WTC11 (cell line): ENCODE measurements around the gene SYNPO. TPM values are rescaled to one million over a fixed set of nuclear protein-coding genes. Genes with fewer than 3 reads are reported as not detected.

ENCODE experiments used
- ATAC-seq: fragments of 200-7000 bp; cut with Tn5 transposase; 2 replicates; pipeline ENCODE4 v1.10.0; 2021; ENCODE audit warnings: mild to moderate bottlenecking, moderate library complexity
- CTCF ChIA-PET: fragments of 300-600 bp; sonication (Branson Sonifier 250); formaldehyde crosslinking; loops from one replicate; lab custom pipeline; 2021; ENCODE audit warnings: antibody characterized with exemption; lab: Charles Lee
- POLR2A ChIA-PET: fragments of 350-600 bp; sonication (Branson Sonifier 250); formaldehyde crosslinking; loops from one replicate; lab custom pipeline; 2021; ENCODE audit warnings: antibody characterized with exemption; lab: Charles Lee
- DNase-seq: peaks from one replicate; pipeline ENCODE4 v3.0.0; 2021; ENCODE audit warnings: low spot score
- H3K27ac Mint-ChIP-seq: 2 replicates; pipeline ENCODE4 v1.8.0; 2021; ENCODE audit warnings: mixed read lengths
- H3K27me3 Mint-ChIP-seq: 2 replicates; pipeline ENCODE4 v1.8.0; 2021; ENCODE audit warnings: low read depth, mild to moderate bottlenecking, moderate library complexity, mixed read lengths
- H3K36me3 Mint-ChIP-seq: 2 replicates; pipeline ENCODE4 v1.8.0; 2021; ENCODE audit warnings: mixed read lengths
- H3K4me1 Mint-ChIP-seq: 2 replicates; pipeline ENCODE4 v1.8.0; 2022; ENCODE audit warnings: mixed read lengths
- H3K4me3 Mint-ChIP-seq: 2 replicates; pipeline ENCODE4 v1.8.0; 2021; ENCODE audit warnings: mild to moderate bottlenecking, moderate library complexity, mixed read lengths
- H3K9me3 Mint-ChIP-seq: 2 replicates; pipeline ENCODE4 v1.8.0; 2021; ENCODE audit warnings: mixed read lengths
- ATF1 ChIP-seq: sonication (generic); formaldehyde crosslinking; IDR thresholded peaks from 2 replicates; pipeline ENCODE4 v1.8.1; 2023; ENCODE audit warnings: mild to moderate bottlenecking, moderate library complexity, missing genetic modification reagents
- CBFB ChIP-seq: sonication (generic); formaldehyde crosslinking; IDR thresholded peaks from 2 replicates; pipeline ENCODE4 v1.8.1; 2022; ENCODE audit warnings: mild to moderate bottlenecking, low read depth, missing genetic modification reagents
- CREM ChIP-seq: sonication (generic); formaldehyde crosslinking; IDR thresholded peaks from 2 replicates; pipeline ENCODE4 v1.8.1; 2022; ENCODE audit warnings: mild to moderate bottlenecking, missing genetic modification reagents, moderate library complexity
- ELF4 ChIP-seq: sonication (generic); formaldehyde crosslinking; IDR thresholded peaks from 2 replicates; pipeline ENCODE4 v1.8.1; 2022; ENCODE audit warnings: low read depth, mild to moderate bottlenecking, moderate library complexity, missing genetic modification reagents
- ESRRA ChIP-seq: sonication (generic); formaldehyde crosslinking; IDR thresholded peaks from 2 replicates; pipeline ENCODE4 v1.8.1; 2022; ENCODE audit warnings: mild to moderate bottlenecking, missing genetic modification reagents, borderline replicate concordance
- FOXK1 ChIP-seq: sonication (generic); formaldehyde crosslinking; IDR thresholded peaks from 2 replicates; pipeline ENCODE4 v1.8.0; 2022; ENCODE audit warnings: mild to moderate bottlenecking, moderate library complexity, missing genetic modification reagents
- GTF2I ChIP-seq: fragments of 250-450 bp; sonication (Bioruptor Pico); conservative IDR thresholded peaks from 2 replicates; pipeline ENCODE4 v1.4.0; 2021; ENCODE audit warnings: mild to moderate bottlenecking
- MXD4 ChIP-seq: fragments of 250-450 bp; sonication (Bioruptor Pico); IDR thresholded peaks from 2 replicates; pipeline ENCODE4 v1.8.0; 2021; ENCODE audit warnings: mild to moderate bottlenecking, moderate library complexity, borderline replicate concordance
- NFE2L1 ChIP-seq: sonication (generic); formaldehyde crosslinking; IDR thresholded peaks from 2 replicates; pipeline ENCODE4 v1.8.1; 2023; ENCODE audit warnings: missing genetic modification reagents
- PRRX2 ChIP-seq: fragments of 250-450 bp; sonication (Bioruptor Pico); IDR thresholded peaks from 2 replicates; pipeline ENCODE4 v1.8.0; 2021; ENCODE audit warnings: mild to moderate bottlenecking
- RORB ChIP-seq: fragments of 250-450 bp; sonication (Bioruptor Pico); IDR thresholded peaks from 2 replicates; pipeline ENCODE4 v1.9.0; 2021; ENCODE audit warnings: mild to moderate bottlenecking
- SMAD3 ChIP-seq: sonication (generic); formaldehyde crosslinking; IDR thresholded peaks from 2 replicates; pipeline ENCODE4 v1.8.0; 2022; ENCODE audit warnings: missing genetic modification reagents, mild to moderate bottlenecking, borderline replicate concordance
- SOX15 ChIP-seq: fragments of 250-450 bp; sonication (Bioruptor Pico); IDR thresholded peaks from 2 replicates; pipeline ENCODE4 v1.9.0; 2021; ENCODE audit warnings: mild to moderate bottlenecking
- ZNF121 ChIP-seq: sonication (generic); formaldehyde crosslinking; IDR thresholded peaks from 2 replicates; pipeline ENCODE4 v1.8.0; 2023; ENCODE audit warnings: missing genetic modification reagents
- ZNF138 ChIP-seq: sonication (generic); formaldehyde crosslinking; conservative IDR thresholded peaks from 2 replicates; pipeline ENCODE4 v1.8.1; 2022; ENCODE audit warnings: mild to moderate bottlenecking, moderate library complexity, missing genetic modification reagents
- ZNF219 ChIP-seq: sonication (generic); formaldehyde crosslinking; IDR thresholded peaks from 2 replicates; pipeline ENCODE4 v1.8.0; 2023; ENCODE audit warnings: missing genetic modification reagents, mild to moderate bottlenecking, borderline replicate concordance
- ZNF263 ChIP-seq: sonication (generic); formaldehyde crosslinking; IDR thresholded peaks from 2 replicates; pipeline ENCODE4 v1.8.1; 2022; ENCODE audit warnings: low read depth, mild to moderate bottlenecking, moderate library complexity, missing genetic modification reagents
- ZNF671 ChIP-seq: fragments of 250-450 bp; sonication (Bioruptor Pico); IDR thresholded peaks from 2 replicates; pipeline ENCODE4 v1.8.0; 2021; ENCODE audit warnings: mild to moderate bottlenecking
- total RNA-seq: library from RNA; stranded (reverse); gene quantifications from 3 replicates; pipeline ENCODE4 v1.2.3, GENCODE V29; 2021
- TF ChIP-seq, protein P1 (sequence below): sonication (generic); formaldehyde crosslinking; IDR thresholded peaks from 2 replicates; pipeline ENCODE4 v1.8.1; 2022; ENCODE audit warnings: missing genetic modification reagents, borderline replicate concordance
- TF ChIP-seq, protein P2 (sequence below): fragments of 250-450 bp; sonication (Bioruptor Pico); IDR thresholded peaks from 2 replicates; pipeline ENCODE4 v2.1.2; 2022; ENCODE audit warnings: mild to moderate bottlenecking, moderate library complexity
- TF ChIP-seq, protein P3 (sequence below): sonication (generic); formaldehyde crosslinking; conservative IDR thresholded peaks from 2 replicates; pipeline ENCODE4 v1.8.1; 2022; ENCODE audit warnings: mild to moderate bottlenecking, missing genetic modification reagents
- TF ChIP-seq, protein P4 (sequence below): fragments of 250-450 bp; sonication (Bioruptor Pico); conservative IDR thresholded peaks from 2 replicates; pipeline ENCODE4 v1.9.0; 2021; ENCODE audit warnings: mild to moderate bottlenecking
- TF ChIP-seq, protein P5 (sequence below): fragments of 250-450 bp; sonication (Bioruptor Pico); IDR thresholded peaks from 2 replicates; pipeline ENCODE4 v1.9.0; 2021; ENCODE audit warnings: moderate library complexity, mild to moderate bottlenecking, inconsistent platforms, borderline replicate concordance

SYNPO gene
- total RNA-seq, 1 experiment from 2014 or later = 2.1 TPM

DNA sequence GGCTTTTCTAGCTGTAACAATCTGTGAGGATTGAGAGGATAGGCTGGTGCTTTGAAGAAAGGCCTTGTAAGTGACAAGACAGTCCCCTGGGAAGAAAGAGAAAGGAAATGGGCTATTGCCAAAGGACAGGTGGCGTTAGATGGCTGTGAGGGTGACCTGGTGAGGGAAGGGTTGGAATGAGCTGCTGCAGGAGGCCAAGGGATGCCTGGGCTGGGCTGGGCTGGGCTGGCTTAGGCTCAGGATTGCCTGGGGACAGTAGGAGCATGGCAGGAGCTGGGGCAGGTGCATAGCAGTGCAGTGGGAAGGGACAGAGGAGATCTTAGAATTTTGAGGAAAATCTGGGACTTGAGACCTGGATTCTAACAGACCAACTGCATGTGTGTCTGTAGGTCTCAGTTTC, 10.9 kb downstream of the SYNPO start (continued):
- TF ChIP-seq, protein P1, sequence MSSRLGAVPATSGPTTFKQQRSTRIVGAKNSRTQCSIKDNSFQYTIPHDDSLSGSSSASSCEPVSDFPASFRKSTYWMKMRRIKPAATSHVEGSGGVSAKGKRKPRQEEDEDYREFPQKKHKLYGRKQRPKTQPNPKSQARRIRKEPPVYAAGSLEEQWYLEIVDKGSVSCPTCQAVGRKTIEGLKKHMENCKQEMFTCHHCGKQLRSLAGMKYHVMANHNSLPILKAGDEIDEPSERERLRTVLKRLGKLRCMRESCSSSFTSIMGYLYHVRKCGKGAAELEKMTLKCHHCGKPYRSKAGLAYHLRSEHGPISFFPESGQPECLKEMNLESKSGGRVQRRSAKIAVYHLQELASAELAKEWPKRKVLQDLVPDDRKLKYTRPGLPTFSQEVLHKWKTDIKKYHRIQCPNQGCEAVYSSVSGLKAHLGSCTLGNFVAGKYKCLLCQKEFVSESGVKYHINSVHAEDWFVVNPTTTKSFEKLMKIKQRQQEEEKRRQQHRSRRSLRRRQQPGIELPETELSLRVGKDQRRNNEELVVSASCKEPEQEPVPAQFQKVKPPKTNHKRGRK (CRISPR knock-in tag) = no peak
- TF ChIP-seq ZNF263 (CRISPR knock-in tag) = no peak

DNA sequence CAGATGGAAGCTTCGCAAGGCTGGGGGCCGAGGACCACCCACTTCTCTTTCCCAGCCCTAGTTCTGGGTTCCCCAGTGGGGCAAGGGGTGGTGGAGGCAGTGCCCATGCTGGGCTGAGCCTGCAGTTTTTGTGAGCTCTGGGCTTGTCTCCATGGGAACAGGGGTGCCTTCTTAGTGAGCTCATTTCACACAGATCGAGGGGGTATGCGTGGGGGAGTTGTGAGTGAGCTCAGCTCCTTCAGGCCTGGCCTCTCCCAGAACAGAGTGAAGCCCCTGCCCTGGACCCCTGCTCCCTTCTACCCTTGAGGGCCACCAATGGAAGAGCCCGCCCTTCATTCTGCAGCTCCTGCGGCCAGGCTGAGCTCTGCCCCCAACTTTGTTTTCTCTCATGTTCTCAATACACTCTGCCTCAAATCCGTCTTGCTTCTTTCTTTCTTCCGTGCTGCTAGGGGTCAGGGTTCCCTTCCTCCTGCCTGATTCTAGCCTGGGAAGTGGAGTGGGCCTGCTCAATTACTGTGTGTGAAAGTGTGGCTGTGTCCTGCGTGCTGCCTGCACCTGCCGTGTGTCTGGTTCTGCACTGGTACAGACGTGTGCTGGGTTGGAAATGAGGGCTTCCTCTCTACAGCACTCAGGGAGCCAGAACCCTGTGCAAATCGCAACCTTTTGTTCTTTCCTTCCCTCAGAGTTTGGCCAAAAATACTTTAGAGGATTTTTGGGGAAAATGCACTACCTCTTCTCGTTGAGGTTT, 11.6 kb downstream of the SYNPO start:
- TF ChIP-seq FOXK1 (CRISPR knock-in tag) = no peak
- no peak for TF ChIP-seq SMAD3
- TF ChIP-seq, protein P2, sequence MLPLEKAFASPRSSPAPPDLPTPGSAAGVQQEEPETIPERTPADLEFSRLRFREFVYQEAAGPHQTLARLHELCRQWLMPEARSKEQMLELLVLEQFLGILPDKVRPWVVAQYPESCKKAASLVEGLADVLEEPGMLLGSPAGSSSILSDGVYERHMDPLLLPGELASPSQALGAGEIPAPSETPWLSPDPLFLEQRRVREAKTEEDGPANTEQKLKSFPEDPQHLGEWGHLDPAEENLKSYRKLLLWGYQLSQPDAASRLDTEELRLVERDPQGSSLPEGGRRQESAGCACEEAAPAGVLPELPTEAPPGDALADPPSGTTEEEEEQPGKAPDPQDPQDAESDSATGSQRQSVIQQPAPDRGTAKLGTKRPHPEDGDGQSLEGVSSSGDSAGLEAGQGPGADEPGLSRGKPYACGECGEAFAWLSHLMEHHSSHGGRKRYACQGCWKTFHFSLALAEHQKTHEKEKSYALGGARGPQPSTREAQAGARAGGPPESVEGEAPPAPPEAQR (CRISPR knock-in tag) = no peak
- TF ChIP-seq NFE2L1 (CRISPR knock-in tag) = no peak
- TF ChIP-seq, protein P3, sequence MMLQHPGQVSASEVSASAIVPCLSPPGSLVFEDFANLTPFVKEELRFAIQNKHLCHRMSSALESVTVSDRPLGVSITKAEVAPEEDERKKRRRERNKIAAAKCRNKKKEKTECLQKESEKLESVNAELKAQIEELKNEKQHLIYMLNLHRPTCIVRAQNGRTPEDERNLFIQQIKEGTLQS (CRISPR knock-in tag) = no peak
- TF ChIP-seq MXD4 (CRISPR knock-in tag) = no peak
- no peak for TF ChIP-seq GTF2I
- TF ChIP-seq, protein P4, sequence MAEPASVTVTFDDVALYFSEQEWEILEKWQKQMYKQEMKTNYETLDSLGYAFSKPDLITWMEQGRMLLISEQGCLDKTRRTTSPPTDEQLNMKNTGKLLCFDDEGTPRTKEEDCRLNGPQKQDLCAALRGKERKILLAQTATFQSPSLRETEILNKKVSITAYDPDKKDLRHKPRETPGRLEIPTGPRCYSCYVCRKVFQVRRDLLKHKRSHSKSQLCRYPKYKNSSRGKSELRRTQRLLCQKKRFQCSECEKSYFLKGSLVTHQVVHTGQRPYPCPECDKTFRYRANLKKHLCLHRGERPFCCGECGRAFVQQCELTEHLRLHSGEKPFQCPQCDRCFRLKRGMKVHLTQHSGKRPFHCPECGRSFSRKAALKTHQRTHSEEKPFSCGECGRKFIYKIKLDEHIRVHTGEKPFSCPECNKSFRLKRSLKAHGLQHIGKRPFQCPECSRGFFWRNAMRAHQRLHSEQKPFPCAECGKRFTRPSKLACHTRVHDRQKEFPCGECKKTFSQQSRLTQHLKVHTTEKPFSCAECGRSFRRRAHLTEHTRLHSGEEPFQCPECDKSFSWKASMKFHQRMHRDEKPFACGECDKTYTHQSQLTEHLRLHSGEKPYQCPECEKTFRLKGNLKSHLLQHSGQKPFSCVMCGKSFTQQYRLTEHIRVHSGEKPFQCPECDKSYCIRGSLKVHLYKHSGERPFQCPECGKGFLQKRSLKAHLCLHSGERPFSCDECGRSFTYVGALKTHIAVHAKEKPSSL (CRISPR knock-in tag) = no peak
- Mint-ChIP-seq H3K27ac (no peak overlapping the region), H3K9me3 (no peaks in the 10 kb centered on the region), H3K4me3 (no peak overlapping the region), H3K4me1 (peaks cover 21% of the 10 kb centered on the region), H3K36me3 (no peaks in the 10 kb centered on the region), H3K27me3 (peaks cover under 1% of the 10 kb centered on the region)
- CTCF ChIA-PET = interaction anchor here (0.6 to 3.1 kb wide), 12 partner anchors 14 to 553 kb away, joined by 3 to 14 read pairs (median 4); partner anchors contain the start of genes RBM22 and RPS14
- DNase-seq = no peak
- no peak for ATAC-seq
- POLR2A ChIA-PET = interaction anchor here (0.8 kb wide), 1 partner anchor 49 kb away, joined by 4 read pairs; the partner anchor contains the start of gene RBM22

DNA sequence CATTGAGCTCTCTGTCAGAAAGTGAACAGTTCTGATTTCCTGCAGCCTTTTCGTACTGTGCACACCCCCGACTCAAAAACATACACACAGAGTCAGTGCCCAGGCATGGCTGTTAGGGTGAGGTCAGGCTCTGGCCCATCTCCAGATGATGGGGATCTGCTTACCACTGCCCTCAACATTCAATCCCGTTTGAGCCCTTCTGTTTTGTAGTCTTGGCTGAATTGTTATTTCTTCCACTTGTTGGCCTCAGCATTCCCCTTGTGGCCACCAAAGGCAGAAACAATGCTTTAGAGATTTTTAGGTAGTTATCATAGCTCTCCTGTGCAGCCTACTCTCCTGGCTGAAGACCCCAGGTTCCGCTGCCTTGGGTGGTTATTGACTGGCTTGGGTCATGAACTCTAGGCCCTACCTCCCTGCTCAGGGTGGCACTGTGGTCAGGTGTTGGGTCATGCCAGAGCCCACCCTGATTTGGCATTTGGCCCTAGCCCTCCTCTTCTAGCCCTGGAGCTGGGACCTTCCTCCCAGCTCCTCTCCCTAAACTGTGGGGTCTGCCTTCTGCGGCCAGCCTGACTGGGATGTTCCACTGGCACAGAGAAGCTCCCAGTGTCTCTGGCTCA, 12.8 kb downstream of the SYNPO start:
- ChIA-PET POLR2A (no interaction called here), CTCF (interaction anchor here (0.6 to 5.6 kb wide), 10 partner anchors 8 to 195 kb away, joined by 3 to 59 read pairs (median 4); partner anchors contain the start of gene MYOZ3)
- no peaks in the 10 kb centered on the region for H3K36me3 Mint-ChIP-seq
- H3K27ac Mint-ChIP-seq = no peak overlapping the region
- ATAC-seq = no peak
- H3K27me3 Mint-ChIP-seq = peaks cover 8% of the 10 kb centered on the region
- no peaks in the 10 kb centered on the region for H3K9me3 Mint-ChIP-seq
- no peak for TF ChIP-seq ZNF219
- no peak for TF ChIP-seq ZNF138
- no peak for TF ChIP-seq ATF1 (CRISPR knock-in tag)
- TF ChIP-seq RORB (CRISPR knock-in tag) = no peak
- no peak for TF ChIP-seq ZNF671 (CRISPR knock-in tag)
- no peak for TF ChIP-seq CREM
- no peak for TF ChIP-seq FOXK1 (CRISPR knock-in tag)
- TF ChIP-seq ZNF121 (CRISPR knock-in tag) = no peak
- no peak for TF ChIP-seq CBFB (CRISPR knock-in tag)
- TF ChIP-seq PRRX2 (CRISPR knock-in tag) = no peak
- TF ChIP-seq, protein P5, sequence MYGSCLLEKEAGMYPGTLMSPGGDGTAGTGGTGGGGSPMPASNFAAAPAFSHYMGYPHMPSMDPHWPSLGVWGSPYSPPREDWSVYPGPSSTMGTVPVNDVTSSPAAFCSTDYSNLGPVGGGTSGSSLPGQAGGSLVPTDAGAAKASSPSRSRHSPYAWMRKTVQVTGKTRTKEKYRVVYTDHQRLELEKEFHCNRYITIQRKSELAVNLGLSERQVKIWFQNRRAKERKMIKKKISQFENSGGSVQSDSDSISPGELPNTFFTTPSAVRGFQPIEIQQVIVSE (CRISPR knock-in tag) = no peak
- no peak for TF ChIP-seq ELF4 (CRISPR knock-in tag)
- no peak for TF ChIP-seq SMAD3
- no peak for TF ChIP-seq SOX15 (CRISPR knock-in tag)
- no peak for TF ChIP-seq ESRRA (CRISPR knock-in tag)
- DNase-seq = no peak
- H3K4me3 Mint-ChIP-seq = no peak overlapping the region
- peaks cover 22% of the 10 kb centered on the region for H3K4me1 Mint-ChIP-seq
